Left lobe of liver (tissue), 2 donors: ENCODE measurements around the gene DRG1. TPM values are rescaled to one million over a fixed set of nuclear protein-coding genes. Genes with fewer than 3 reads are reported as not detected.
"Not testable (repeated sequence)": the region's sequence is repeated elsewhere in the genome, so short reads cannot be mapped to it uniquely, and the experiment has no call there.

Source experiments
- ATAC-seq: fragments of 200-7000 bp; cut with Tn5 transposase; one replicate; pipeline ENCODE4 v1.9.1; 2020; ENCODE audit warnings: mild to moderate bottlenecking, moderate library complexity
- DNase-seq: peaks from one replicate; pipeline ENCODE4 v3.0.0-alpha.2; 2020; ENCODE audit warnings: low spot score
- total RNA-seq: library from RNA; stranded (reverse); gene quantifications from one replicate; pipeline ENCODE4 v1.2.1, GENCODE V29; 2021
- donor health status: DM: no; HTN: no; CAD: no; lungs with moderate emphysema.
- donor health status: DM: no; HTN: yes; CAD: no.

The DRG1 gene
- total RNA-seq, 1 donor from 2014 or later = 18.6 TPM

GRCh38 chr22:31441652-31442051, 42.2 kb downstream of the DRG1 start:
- no peak for DNase-seq
- no peak for ATAC-seq

GRCh38 chr22:31442768-31443489, 43.5 kb downstream of the DRG1 start:
- DNase-seq (no peak), ATAC-seq (no peak)

- DNase-seq (no peak), ATAC-seq (no peak)
These were observed 44.1 kb downstream of the DRG1 start for GRCh38 chr22:31443516-31443915.

- DNase-seq = no peak
- no peak for ATAC-seq
These were observed 46.2 kb downstream of the DRG1 start for GRCh38 chr22:31445642-31446041.

GRCh38 chr22:31446208-31446607, 46.8 kb downstream of the DRG1 start:
- DNase-seq (no peak), ATAC-seq (no peak)

GRCh38 chr22:31446767-31447166, 47.4 kb downstream of the DRG1 start:
- DNase-seq = no peak
- peak; percentile 63 for ATAC-seq

GRCh38 chr22:31447337-31447736, 47.9 kb downstream of the DRG1 start:
- ATAC-seq (peak; percentile 84), DNase-seq (no peak)

GRCh38 chr22:31448382-31448781, 49.0 kb downstream of the DRG1 start:
- ATAC-seq (no peak), DNase-seq (no peak)

GRCh38 chr22:31449506-31449905, 50.1 kb downstream of the DRG1 start:
- ATAC-seq = no peak
- no peak for DNase-seq

- ATAC-seq (peak; percentile 71), DNase-seq (no peak)
These were observed 52.5 kb downstream of the DRG1 start for GRCh38 chr22:31451709-31452571.

- DNase-seq (no peak), ATAC-seq (no peak)
These were observed 62.3 kb downstream of the DRG1 start for GRCh38 chr22:31461699-31462098.

GRCh38 chr22:31465307-31465706, 65.9 kb downstream of the DRG1 start:
- ATAC-seq = no peak
- DNase-seq = no peak

- DNase-seq = no peak
- no peak for ATAC-seq
These were observed 75.3 kb downstream of the DRG1 start for GRCh38 chr22:31474743-31475142.

GRCh38 chr22:31475800-31476199, 76.4 kb downstream of the DRG1 start:
- DNase-seq (no peak), ATAC-seq (no peak)

- ATAC-seq (no peak), DNase-seq (no peak)
These were observed 77.9 kb downstream of the DRG1 start for GRCh38 chr22:31477329-31477728.

GRCh38 chr22:31481129-31481528, 81.7 kb downstream of the DRG1 start:
- ATAC-seq (no peak), DNase-seq (no peak)

- DNase-seq, ATAC-seq: not testable (repeated sequence)
These were observed 83.1 kb downstream of the DRG1 start for GRCh38 chr22:31482470-31482869.

Other genes starting within 250 kb of the DRG1 start
- gene RNF185, start 239.4 kb upstream of the DRG1 start, total RNA-seq = 33.5 TPM
- gene LIMK2, start 187.3 kb upstream of the DRG1 start, total RNA-seq = 7.3 TPM
- 3.2 TPM for gene PIK3IP1, start 107.1 kb upstream of the DRG1 start, total RNA-seq
- 21.2 TPM for gene PATZ1, start 53.3 kb upstream of the DRG1 start, total RNA-seq
- gene EIF4ENIF1, start 90.2 kb downstream of the DRG1 start, total RNA-seq = 8.9 TPM
- gene SFI1, start 96.9 kb downstream of the DRG1 start, total RNA-seq = 7.6 TPM